NCI-H1417 (cell line): ENCODE measurements around the gene METAP1.
A peak's percentile ranks its signal among the peaks of the same experiment; 100 is the strongest.
"Not testable (repeated sequence)": the region's sequence is repeated elsewhere in the genome, so short reads cannot be mapped to it uniquely, and the experiment has no call there.

Experiments used
- DNase-seq, 3 experiments: peaks; one replicate each; lab custom pipeline; 2025; lab: John Stamatoyannopoulos, UW

Gene METAP1

DNA sequence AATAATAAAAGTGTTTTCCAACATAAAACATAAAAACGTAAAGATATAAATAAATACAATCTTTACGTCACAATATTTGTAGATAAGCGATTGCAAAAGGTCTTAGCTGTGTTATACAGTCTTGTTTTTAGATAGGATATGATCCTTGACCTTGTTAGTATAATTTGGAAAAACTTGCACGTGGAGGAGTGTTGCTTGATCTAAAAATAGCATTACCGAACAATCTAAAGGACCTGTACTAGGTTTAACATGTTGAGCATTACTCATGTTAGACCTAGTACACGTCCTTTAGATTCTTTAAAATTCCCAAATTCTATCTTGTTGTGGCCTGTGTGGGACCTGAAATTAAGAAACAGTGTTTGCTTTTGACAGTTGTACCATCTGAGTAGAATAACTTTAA, 1.6 kb downstream of the METAP1 start:
- DNase-seq = no peak

DNA sequence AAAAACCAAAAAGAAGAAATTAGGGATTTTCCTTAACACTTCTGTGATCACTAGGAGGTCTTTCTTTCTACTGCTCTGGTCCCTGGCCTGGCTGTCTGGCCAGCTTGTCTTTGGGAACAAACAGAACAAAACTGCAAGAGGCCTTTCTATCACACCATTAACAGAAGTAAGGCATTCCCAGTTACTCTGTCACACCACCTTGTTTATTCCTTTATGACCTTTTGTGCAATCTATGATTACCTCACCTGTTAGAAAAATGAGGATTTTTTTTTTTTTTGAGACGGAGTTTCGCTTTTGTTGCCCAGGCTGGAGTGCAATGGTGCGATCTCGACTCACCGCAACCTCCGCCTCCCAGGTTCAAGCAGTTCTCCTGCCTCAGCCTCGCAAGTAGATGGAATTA, 3.0 kb downstream of the METAP1 start:
- DNase-seq = no peak

DNA sequence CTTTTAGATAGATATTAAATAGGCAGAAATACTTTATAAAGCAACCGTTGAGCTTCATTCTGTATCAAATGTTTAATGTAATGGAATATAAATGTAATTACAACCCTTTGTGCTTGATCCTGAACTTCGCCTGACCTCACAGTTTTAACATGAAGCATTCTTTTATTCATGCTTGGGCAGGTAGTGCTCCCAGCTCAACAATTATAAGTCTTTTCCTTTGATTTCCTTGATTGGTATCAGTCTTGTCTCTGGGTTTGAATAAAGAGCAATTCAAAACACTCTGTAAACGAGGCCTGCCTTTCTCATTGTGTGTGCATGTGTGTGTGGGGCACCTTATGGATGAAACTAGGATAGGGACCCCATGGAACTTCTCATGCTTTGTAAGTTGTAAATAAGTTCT, 6.8 kb downstream of the METAP1 start:
- DNase-seq = no peak

DNA sequence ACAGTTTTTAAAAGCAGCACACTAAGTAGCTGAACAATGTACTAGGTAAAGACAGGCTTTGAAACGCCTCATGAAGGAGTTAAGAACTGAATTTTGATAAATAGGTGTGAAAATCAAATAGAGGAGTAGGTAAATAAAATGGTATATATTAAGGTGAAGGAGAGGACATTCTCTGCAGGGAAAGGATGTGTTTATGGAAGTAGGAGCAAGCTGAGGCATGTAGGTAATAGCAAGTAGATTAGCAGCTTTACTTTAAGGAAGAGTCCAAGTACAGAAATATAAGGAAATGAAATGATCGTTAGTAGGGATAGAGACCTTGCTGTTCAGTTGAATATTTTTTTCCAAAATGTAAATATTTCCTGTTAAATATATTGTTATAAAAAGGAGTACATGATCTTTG, 12.5 kb downstream of the METAP1 start:
- DNase-seq = no peak

DNA sequence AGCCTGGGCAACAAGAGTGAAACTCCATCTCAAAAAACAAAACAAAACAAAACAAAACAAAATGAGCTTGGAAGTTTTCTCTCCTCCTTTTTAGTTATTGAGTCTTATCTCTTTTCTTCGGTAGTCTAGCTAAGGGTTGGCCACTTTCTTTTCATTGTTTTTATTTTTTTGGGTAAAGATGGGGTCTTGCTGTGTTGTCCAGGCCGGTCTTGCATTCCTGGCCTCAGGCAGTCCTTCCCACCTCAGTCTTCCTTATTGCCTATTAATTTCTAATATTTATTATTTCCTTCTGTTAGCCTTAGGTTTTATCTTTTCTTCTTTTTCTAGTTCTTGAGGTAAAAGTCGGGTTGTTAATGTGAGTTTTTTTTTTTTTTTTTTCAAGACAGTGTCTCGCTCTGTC, 16.4 kb downstream of the METAP1 start:
- no peak for DNase-seq

DNA sequence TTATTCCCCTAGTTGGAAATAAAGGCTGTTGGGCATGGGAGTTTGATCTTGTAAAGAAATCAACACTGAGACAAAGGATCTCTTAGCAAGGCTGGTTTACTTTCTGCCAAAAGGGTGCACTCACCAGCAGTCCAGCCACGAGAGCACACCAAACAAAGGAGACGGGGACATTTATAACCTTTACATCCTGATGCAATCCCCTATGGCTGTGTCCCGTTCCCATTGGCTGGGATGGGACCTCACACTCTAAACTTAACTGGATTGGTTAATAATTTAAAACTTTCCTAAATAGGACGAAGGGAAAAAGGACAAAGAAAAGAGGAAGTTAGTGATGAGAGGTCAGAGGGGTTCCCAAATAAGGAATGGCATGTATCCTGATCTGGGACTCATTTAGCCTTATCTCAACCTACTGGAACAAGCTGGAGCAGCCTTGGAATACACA, 17.9 kb downstream of the METAP1 start:
- no peak for DNase-seq

DNA sequence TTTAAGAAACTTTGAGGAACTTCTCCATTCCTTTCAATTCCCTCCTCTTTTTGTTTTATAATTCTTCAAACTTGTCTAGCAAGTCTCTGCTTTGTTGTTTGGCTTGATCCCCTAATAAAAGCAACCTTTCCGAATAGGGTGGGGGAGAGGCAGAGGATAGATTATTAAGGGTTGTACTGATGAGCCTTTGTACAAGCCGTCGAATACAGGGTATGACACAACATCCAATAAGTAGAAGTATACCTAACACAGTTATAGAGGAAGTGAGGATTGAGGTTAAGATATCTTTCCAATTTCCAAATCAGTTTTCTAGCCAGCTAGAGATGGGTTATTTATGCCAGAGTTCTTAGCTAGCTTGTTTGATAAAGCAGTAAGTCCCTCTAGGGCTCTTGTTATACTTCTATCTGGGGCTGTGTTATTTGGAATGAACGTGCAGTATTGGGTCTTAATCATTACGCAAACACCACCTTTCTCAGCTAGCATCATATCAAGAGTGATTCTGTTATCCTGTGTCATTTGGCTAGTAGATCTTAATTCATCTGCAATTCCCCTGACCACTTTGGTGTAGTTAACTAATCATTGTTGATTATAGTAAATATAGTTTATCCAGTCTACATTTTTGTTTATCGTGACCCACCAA, 18.5 kb downstream of the METAP1 start:
- no peak for DNase-seq

DNA sequence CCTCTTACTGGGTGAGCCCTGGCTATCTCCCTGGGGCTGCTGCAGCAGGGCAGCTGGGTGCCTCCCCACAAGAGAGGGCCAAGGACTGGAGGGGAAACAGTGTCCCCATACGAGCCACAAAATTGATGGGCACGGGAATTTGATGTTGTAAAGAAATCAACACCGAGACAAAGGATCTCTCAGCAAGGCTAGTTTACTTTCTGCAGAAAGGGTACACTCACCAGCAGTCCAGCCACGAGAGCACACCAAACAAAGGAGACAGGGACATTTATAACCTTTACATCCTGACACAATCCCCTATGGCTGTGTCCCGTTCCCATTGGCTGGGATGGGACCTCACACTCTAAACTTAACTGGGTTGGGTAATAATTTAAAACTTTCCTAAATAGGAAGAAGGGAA, 25.9 kb downstream of the METAP1 start:
- DNase-seq = no peak

DNA sequence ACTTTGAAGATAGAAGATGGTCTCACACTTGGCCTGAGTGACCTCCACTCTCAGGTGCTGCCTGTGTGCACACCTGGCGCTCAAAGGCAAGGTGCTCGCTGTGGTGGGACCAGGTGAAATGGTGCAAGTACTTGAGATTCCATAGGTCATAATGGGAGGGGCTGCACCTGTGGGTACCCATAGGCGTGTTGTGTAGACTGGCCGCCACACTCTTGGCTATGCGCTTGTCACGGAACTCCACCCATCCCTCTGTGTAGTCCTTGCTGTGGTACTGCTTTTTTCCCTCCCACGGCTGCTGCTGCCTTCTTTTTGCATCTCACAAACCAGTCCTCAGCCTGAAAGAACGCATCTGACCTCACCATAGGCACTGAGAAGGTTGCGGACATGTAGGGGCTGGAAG, 27.0 kb downstream of the METAP1 start:
- DNase-seq = no peak

DNA sequence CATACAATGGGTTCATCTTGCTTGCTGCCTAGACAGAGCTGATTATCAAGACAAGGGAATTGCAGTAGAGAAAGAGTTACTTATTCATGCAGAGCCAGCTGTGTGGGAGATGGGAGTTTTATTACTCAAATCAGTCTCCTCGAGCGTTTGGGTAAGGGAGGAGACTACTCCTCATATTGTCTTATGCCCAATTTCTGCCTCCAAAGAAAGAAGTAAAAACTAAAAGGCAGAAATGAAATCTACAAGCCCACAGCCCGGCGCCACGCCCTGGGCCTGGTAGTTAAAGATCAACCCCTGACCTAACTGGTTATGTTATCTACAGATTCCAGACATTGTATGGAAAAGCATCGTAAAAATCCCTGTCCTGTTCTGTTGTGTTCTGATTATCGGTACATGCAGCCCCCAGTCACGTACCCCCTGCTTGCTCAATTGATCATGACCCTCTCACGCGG, 28.3 kb downstream of the METAP1 start:
- DNase-seq = not testable (repeated sequence)

DNA sequence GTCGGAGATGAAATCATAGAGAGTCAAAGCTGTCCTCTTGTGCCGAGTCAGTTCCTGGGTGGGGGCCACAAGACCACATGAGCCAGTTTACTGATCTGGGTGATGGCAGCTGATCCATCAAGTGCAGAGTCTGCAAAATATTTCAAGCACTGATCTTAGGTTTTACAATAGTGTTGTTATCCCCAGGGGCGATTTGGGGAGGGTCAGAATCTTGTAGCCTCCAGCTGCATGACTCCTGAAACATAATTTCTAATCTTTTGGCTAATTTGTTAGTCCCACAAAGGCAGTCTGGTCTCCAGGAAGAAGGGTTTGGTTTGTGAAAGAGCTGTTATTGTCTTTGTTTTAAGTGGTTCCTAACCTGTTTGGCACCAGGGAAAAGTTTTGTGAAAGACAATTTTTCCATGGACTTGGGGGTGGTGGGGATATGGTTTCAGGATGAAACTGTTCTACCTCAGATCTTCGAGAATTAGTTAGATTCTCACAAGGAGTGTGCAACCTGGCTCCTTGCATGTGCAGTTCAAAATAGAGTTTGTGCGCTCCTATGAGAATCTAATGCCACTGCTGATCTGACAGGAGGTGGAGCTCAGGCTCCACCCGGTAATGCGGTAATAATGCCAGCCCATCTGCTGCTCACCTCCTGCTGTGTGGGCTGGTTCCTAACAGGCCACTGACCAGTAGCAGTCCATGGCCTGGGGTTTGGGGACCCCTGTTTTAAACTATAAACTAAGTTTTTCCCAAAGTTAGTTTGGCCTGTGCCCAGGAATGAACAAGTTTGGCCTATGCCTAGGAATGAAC, 29.2 kb downstream of the METAP1 start:
- no peak for DNase-seq

DNA sequence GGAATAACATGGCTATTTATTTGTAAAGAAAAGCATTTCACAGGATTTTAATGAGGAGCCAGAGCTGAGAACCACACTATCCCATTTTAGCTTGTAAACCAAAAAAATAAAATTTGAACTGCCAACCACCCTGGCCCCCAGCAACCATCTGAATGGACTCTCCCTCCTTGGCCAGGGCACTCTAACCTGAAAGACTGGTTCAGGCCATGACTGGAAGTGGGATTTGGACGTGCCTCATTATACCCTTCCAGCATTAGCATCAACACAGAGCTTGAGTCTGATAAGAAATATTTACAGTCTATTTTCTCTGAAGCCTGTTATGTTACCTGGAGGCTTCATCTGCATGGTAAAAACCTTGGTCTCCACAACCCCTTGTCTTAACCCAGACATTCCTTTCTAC, 30.0 kb downstream of the METAP1 start:
- DNase-seq = no peak

DNA sequence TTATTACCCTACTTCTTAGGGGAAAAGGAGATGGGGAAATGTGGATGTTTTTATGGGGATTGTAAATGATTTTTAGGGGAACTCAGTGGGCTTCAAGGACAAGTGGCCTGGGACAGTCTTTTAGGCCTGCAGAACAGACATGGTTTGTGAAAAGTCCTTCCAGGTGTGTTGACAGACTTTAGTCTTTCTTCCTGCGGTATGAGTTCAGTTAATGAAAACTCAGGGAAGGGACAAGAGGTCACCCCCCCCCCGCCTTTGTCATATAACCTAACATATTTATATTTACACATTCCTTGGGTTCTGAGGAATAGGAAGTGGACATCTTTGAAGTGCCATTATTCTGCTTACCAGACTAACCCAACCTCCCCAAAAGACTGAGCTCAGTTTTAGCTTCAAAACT, 31.8 kb downstream of the METAP1 start:
- no peak for DNase-seq

DNA sequence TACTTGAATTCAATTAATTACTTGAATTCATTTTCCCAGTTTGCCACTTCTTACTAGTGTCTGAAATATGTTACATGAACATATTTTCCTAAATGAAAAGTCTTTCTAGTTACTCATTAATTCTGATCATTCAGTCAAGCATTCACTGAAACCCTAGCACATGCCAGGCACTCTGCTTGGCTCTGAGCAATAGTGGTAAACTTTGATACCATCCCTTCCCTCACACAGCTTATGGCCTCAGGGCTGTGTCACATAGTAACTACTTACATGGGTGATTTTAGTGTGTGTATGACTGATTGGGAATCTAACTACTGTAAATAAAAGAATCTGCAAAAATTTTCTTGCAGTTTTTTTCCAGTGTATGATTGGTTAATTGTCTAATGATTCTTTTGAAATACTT, 32.7 kb downstream of the METAP1 start:
- no peak for DNase-seq

DNA sequence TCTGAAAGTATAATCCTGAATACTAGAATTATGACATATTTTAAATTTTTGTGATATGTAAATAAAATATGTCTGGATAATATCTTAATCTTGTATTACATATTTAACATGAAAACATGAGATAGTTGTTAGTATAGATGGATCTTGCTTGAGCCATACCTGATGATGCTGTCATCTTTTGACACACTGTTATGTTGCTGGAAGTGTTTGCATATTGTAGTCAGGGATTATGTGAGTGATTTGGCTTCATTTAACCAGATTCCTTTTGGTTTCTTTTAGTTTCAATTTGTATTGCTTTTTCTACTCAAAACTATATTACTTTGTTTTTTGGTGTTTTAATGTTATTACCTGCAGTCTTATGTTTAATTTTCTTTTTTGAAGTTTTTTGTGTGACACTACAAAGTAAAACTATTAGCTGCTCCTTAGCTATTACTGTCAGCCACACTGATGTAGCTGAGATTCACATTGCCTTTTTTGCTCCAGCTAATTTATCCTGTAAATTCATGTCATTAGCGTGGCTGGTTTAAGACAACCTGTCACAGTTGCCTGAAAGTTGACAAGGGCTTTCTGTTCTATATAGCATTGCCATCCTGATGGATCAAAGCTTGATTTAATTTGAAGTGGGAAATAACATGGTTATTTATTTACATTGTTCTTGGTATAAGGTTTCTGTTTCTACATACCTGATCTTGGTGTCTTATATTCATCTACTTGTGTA, 33.7 kb downstream of the METAP1 start:
- no peak for DNase-seq

DNA sequence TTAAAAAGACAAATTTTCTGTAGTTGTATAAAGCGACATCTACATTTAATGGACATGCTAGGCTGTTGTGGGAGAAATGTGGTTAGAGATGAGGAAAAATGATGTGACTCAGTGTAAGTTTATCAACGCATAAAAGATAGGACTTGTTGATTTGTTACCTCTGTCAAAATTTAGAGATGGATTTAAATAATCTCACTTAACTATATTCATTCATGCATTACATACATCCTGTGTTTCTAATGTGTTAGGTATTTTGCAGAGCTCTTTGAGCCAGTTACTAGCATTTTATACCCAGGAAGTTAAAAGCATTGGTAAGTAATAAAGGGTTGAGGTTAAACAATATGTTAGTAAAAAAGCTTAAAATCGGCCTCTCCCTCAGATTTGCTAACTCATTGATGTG, 34.3 kb downstream of the METAP1 start:
- DNase-seq = no peak

DNA sequence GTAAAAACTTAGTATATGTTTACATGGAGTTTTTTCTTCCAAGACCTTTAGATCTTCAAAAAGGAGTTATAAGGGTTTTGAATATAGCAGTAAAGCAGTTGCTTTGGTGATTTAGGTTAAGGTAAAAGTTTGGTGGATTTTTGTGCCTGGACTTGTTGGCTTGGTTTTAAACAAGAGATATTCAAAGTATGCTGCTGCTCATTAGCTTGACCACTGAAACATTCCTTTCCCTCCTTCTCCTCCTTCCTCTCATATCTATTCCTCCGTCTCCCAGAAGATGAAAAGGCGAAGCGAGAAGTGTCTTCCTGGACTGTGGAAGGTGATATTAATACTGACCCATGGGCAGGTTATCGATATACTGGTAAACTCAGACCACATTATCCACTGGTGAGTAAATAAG, 38.4 kb downstream of the METAP1 start:
- DNase-seq = no peak

DNA sequence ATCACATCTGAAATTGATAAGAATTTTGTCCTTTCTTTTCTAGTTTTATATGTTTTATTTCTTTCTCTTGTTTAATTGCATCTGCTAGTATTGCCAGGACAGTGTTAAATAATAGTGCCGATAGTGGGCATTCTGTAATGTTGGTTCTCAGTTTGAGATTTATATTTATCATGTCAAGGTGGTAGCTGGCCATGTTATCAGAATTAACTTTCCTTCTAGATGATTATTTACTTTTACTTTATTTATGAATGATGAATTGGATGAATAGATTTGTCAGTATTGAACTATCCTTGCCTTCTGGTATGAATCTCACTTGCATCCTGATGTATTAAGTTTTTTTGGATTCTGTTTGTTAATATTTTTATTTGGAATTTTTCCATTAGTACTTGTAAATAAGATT, 42.7 kb downstream of the METAP1 start:
- no peak for DNase-seq

DNA sequence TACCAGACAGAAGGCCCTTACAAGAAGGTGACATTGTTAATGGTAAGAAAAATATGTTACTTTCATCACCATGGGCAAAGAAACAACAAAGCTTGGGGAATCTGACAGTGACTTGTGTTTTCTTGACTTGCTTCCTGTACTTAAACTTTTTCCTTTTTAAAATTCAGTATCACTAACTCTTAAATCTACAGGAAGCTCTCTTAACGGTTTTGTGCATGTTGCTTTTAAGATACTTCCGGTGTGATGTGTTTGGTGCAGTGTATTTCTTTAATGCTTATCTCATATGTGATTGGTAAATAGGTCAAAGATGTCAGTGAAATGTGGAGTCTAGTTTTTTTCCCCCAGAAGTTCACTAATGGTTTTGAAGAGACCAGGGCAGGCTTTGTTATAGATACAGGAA, 47.8 kb downstream of the METAP1 start:
- no peak for DNase-seq

DNA sequence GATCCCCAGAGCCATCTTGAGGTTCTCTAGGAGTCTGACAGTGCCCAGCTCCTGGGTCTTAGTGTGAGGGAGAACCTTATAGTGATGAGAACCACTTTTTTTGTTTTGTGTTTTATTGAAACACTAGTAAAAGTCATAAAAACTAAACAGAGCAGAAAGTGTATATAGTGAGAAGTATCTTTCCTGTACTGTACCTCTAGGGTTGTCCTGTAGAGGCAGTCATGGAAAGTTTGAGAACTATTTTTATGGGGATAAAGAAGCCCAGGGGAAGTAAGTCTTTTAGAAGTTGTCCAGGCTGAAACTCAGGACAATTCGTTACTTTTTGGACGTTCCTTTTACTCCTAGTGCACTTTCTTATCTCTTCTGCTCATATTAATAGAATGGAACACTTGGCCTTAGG, 52.2 kb downstream of the METAP1 start:
- no peak for DNase-seq

DNA sequence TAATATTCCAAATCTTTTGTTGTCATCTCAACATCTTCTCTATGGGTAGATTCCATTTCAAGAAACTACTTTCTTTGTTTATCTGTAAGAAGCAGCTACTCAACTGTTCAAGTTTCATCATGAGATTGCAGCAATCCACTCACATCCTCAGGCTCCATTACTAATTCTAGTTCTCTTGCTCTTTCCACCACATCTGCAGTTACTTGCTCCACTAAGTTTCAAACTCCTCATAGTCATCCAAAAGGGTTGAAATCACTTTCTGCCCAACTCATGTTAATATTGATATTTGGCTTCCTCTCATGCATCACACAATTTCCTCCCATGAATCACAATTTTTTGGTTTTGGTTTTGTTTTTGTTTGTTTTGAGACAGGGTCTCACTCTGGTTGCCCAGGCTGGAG, 57.4 kb downstream of the METAP1 start:
- no peak for DNase-seq

DNA sequence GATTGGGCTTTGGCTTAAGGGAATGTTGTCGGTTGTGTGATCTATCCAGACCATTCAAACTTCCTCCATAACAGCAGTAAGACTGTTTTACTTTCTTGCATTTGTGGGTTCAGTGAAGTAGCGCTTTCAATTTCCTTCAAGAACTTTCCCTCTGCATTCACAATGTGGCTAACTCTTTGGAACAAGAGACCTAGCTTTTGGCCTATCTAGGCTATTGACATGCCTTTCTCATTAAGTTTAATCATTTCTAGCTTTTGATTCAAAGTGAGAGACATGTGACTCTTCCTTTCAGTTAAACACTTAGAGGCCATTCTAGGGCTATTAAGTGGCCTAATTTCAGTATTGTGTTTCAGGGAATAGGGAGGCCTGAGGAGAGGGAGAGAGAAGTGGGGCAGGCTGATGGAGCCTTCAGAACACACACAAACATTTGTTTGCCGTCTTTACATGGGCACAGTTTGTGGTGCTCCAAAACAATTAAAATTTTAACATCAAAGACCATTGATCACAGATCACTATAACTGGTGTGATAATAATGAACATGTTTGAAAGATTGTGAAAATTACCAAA, 59.0 kb downstream of the METAP1 start:
- DNase-seq = peak in 2 of 3 experiments; percentile 19 to 76

DNA sequence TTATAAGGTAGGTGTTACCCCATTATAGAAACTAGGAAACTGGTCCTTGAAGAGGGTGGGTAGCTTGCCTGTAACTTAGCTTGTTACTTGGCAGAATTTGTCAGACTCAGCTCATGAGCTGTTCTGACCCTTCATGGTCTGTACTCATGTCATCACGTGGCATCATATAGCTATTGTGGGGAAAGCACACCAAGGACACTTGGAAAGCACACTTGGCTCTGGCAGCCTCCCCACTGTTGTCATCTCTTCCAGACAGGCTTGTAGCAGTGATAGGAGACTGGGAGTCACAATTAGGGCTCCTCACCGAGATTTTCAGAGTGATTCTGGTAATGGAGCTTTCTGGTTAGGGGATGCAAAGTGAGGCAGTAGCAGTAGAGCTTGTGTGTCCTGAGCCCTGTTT, 62.7 kb downstream of the METAP1 start:
- DNase-seq = no peak
